GM13977 (cell line): ENCODE data around the gene SOX3.

Experiments
- DNase-seq: peaks from one replicate; pipeline ENCODE4 v3.0.0; 2012; ENCODE audit warnings: low spot score
- in situ Hi-C: fragments of 300-500 bp; cut with MboI; formaldehyde crosslinking; loops from one replicate; pipeline ENCODE4 v1.12.0; 2022; ENCODE audit warnings: low sequenced_read_pairs, low pct_unique_long_range_greater_than_20kb, mixed read lengths, inconsistent platforms; ENCODE audit not compliant: unreplicated experiment
- TF ChIP-seq, protein P1 (sequence below): IDR thresholded peaks from 2 replicates; pipeline ENCODE4 v1.5.1; 2012; ENCODE audit warnings: mild to moderate bottlenecking, control low read depth; ENCODE audit not compliant: insufficient read depth; ENCODE audit errors: extremely low read depth, missing control alignments

Gene SOX3

DNA sequence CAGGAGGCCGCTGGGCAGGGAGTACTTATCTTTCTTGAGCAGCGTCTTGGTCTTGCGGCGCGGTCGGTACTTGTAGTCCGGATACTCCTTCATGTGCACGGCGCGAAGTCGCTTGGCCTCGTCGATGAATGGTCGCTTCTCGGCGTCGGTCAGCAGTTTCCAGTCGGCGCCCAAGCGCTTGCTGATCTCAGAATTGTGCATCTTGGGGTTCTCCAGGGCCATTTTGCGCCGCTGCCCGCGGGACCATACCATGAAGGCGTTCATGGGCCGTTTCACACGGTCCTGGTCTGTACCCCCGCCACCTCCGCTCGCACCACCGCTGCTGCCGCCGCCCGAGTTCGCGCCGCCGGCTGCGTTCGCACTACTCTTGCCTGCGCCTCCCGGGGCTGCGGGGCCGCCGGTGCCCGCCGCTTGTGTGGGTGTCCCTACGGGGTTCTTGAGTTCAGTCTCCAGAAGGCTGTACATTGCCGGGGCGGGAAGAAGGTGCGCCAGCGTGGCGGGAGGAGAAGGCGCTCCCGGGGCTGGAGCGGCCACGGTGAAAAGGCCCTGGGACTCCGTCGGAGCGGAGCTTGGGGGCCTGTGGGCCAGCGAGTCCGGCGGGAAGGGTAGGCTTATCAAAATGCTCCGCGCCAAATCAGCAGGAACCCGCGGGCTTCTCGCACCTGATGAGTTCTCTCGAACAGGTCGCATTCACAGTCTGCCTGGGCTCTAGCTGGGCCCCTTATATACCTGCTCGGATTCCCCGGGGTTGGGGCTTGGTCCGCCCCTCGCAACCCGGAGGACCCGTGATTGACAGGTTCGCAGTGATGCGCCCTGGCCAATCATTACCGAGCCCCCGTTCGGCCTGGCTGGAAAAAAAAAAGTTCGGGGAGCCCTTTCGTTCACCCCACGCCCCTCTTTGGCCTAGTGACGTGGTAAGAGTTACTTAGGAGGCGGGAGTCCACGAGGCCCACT is at the start of gene SOX3:
TSS of gene SOX3 (minus strand) at position 699 of the 954 bp plus-strand sequence. CDS start at position 690, 9 bp downstream.
- TF ChIP-seq, protein P1, sequence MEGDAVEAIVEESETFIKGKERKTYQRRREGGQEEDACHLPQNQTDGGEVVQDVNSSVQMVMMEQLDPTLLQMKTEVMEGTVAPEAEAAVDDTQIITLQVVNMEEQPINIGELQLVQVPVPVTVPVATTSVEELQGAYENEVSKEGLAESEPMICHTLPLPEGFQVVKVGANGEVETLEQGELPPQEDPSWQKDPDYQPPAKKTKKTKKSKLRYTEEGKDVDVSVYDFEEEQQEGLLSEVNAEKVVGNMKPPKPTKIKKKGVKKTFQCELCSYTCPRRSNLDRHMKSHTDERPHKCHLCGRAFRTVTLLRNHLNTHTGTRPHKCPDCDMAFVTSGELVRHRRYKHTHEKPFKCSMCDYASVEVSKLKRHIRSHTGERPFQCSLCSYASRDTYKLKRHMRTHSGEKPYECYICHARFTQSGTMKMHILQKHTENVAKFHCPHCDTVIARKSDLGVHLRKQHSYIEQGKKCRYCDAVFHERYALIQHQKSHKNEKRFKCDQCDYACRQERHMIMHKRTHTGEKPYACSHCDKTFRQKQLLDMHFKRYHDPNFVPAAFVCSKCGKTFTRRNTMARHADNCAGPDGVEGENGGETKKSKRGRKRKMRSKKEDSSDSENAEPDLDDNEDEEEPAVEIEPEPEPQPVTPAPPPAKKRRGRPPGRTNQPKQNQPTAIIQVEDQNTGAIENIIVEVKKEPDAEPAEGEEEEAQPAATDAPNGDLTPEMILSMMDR: no peak
- in situ Hi-C loops: no loop called here
- no peak for DNase-seq

DNA sequence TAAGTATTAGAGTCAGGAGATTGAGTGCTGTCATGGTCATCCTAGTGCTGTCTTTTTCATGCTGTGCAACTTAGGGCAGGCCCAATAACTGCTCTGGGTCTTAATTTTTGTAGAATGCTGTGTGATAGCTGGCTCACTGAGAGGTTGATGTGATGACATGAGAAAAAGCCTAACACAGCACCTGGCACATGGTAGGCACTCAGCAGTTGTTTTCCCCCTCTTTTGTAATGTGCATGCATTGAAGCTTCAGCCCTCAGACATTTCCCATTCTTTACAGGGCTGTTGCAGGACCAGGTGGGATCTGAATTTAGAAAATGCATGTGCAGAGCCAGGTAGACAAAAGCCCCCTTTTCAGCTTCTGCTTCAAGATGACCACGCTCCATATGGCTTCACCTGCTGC is 44.1 kb upstream of the SOX3 start:
- TF ChIP-seq, protein P1: no peak
- in situ Hi-C loops: no loop called here
- no peak for DNase-seq

DNA sequence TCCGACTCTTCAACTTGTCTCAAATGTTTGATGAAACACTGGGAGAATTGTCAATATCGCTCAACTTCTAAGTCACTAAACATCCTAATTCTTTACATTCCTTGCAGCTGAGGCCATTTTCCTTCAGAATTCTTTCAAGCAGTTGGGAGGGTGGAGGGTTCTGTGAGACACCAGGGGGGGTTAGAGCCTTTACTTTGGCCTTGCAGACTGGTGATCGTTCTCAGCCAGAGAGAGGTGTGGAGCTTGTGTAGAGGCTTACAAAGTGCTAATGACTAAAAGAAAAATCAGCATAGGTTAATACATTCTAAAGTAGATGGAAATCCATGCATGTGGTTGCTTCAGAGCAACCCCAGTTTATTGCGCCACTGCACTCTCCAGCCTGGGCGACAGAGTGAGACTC is 21.3 kb upstream of the SOX3 start:
- no peak for DNase-seq
- TF ChIP-seq, protein P1: no peak
- in situ Hi-C loops: no loop called here

DNA sequence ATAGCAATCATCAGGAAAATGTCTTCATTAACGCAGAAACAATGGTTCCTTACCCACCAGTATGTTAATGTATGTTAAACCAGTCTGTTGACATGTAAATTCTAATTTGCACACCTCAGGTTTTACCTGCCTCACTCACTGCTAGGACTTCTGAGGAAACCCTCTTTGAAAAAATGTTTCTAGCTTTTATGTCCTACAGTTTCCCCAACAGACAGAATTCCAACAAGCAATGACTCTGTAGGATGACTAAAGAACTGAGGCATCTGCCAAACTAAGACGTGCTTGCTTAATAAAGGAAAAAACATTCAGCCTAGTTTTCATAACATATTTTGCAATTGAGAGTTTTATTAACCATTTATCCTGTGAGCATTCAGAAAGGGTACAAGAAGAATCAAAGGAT is 20.6 kb upstream of the SOX3 start:
- TF ChIP-seq, protein P1: no peak
- in situ Hi-C loops: no loop called here
- no peak for DNase-seq

DNA sequence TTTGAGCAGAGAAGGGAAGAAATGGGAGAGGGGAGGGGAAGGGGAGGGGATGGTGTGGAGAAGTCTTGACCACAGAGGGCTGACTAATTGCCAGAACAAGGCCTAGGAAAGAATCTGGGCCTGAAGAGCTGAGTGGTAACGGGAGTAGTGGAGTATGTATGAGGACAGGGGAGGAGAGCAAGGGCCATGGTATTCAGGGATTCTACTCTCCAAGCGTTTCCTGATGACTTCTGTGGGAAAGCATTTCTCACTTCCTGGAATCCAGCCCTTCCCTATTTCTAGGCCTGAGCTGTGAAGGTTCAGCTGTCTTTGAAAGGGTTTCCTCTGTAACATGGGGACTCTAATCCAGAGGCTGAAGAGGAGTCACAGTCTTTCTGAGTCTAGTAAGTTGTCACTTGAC is 19.7 kb upstream of the SOX3 start:
- TF ChIP-seq, protein P1: no peak
- DNase-seq: no peak
- in situ Hi-C loops: no loop called here

DNA sequence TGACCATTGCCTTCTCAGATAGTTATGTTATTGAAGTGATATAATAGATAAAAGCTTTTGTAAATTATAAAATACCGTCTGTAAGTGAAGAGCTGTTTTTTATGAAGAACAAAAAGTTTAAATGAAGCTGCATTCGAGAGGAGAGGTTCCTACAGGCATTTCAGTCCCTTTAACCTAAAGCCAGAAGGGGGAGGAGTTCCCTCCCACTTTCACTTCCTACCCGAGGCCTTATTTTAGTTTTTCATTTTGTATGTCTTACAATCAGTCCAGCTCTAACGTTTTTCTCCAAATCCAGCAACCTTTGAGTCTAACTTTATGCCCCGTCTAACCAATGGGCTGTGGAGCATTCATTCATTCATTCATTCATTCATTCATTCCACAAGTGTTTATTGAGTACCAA is 16.5 kb upstream of the SOX3 start:
- no peak for DNase-seq
- in situ Hi-C loops: no loop called here
- TF ChIP-seq, protein P1: no peak
